AG09309 (cell line): ENCODE results near the gene FSD2.

Source experiments
- DNase-seq: peaks from one replicate; pipeline ENCODE4 v3.0.0-alpha.2; 2010; ENCODE audit warnings: low read depth
- H3K4me3 ChIP-seq: 2 replicates; pipeline ENCODE4 v1.5.1; 2011; ENCODE audit warnings: mild to moderate bottlenecking, low read depth, low read length, moderate library complexity; ENCODE audit not compliant: control insufficient read depth
- TF ChIP-seq, protein P1 (sequence below): IDR thresholded peaks from 2 replicates; pipeline ENCODE4 v1.5.1; 2011; ENCODE audit warnings: mild to moderate bottlenecking, low read depth, low read length, inconsistent platforms; ENCODE audit not compliant: insufficient read depth, control insufficient read depth; ENCODE audit errors: missing control alignments

FSD2 gene

DNA sequence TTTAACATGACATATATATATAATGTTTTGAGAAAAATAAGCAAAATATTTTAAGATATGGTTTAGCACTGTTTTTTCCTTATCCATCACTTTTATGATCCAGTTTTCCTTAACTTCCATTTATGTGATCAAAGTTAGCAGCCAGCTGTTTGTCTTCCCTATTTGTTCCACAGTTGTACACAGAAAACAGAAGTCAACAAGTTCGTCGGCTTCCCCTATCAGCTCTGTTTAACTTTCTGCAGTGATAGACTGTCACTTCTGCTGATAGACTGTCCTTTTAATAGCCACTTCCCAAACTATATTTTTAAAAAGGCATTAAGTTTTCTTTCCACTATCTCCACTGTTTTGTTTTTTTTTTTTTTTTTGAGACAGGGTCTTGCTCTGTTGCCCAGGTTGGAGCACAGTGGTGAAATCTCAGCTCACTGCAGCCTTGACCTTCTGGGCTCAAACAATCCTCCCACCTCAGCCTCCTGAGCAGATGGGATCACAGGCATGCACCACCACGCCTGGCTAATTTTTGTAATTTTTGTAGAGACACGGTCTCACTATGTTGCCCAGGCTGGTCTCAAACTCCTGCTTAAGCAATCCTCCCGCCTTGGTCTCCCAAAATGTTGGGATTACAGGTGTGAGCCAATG is 7.2 kb downstream of the FSD2 start:
- no peak for DNase-seq
- H3K4me3 ChIP-seq = no peak overlapping the region
- TF ChIP-seq, protein P1, sequence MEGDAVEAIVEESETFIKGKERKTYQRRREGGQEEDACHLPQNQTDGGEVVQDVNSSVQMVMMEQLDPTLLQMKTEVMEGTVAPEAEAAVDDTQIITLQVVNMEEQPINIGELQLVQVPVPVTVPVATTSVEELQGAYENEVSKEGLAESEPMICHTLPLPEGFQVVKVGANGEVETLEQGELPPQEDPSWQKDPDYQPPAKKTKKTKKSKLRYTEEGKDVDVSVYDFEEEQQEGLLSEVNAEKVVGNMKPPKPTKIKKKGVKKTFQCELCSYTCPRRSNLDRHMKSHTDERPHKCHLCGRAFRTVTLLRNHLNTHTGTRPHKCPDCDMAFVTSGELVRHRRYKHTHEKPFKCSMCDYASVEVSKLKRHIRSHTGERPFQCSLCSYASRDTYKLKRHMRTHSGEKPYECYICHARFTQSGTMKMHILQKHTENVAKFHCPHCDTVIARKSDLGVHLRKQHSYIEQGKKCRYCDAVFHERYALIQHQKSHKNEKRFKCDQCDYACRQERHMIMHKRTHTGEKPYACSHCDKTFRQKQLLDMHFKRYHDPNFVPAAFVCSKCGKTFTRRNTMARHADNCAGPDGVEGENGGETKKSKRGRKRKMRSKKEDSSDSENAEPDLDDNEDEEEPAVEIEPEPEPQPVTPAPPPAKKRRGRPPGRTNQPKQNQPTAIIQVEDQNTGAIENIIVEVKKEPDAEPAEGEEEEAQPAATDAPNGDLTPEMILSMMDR = no peak

DNA sequence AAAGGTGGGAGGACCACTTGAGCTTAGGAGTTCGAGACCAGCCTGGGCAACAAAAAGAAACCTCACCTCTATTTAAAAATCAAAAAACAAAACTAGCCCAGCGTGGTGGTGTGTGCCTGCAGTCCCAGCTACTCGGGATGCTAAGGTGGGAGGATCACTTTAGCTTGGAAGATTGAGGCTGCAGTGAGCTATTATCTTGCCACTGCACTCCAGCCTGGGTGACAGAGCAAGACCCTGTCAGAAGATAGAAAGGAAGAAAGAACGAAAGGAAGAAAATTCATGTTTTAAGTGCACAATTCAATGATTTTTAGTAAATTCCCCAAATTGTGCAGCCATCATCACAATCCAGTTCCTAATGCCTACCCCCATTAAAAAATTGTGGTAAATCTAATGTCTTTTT is 7.8 kb downstream of the FSD2 start:
- no peak overlapping the region for H3K4me3 ChIP-seq
- no peak for DNase-seq
- TF ChIP-seq, protein P1 = no peak

DNA sequence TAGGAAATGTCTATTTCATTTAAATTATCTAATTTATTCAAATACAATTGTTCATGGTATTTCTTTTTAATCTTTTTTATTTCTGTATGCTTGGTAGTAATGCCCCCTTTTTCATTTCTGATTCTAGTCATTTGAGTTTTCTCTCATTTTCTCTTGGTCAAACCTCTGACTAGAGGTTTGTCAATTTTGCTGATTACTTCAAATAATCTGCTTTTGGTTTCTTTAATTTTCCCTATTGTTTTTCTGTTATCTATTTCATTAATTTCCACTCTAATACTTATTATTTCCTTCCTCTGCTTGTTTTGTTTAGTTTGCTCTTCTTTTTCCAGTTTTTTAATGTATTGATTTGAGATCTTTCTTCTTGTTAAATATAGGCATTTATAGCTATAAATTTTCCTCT is 12.1 kb downstream of the FSD2 start:
- TF ChIP-seq, protein P1 = no peak
- no peak overlapping the region for H3K4me3 ChIP-seq
- no peak for DNase-seq

DNA sequence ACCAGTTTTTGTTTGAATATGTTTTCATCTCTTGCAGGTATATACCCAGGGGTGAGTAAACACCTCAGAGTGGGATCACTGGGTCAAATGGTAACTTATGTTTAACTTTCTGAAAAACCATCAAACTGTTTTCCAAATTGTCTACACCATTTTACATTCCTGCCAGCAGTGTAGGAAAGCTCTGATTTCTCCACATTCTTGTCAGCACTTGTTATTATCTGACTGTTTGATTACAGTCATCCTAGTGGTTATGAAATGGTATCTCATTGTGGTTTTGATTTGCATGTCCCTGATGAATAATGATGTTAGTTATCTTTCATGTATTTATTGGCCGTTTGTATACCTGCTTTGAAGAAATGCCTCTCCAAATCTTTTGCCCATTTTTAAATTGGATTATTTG is 13.8 kb downstream of the FSD2 start:
- no peak for DNase-seq
- TF ChIP-seq, protein P1 = no peak
- no peak overlapping the region for H3K4me3 ChIP-seq

DNA sequence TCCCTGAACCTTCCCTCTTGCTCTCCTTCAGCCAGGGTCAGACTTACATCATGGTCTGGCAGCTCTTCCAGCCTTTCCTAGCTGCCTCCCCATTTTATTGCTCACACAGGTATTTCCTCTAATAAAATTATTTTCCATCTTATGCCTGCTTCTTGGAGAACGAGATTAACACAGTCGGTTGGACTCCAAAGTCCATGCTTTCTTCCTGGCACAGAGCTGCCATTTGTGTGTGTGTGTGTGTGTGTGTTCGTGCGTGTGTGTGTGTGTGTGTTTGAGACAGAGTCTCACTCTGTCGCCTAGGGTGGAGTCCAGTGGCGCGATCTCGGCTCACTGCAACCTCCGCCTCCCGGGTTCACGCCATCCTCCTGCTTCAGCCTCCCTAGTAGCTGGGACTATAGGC is 15.5 kb downstream of the FSD2 start:
- TF ChIP-seq, protein P1 = no peak
- no peak for DNase-seq
- H3K4me3 ChIP-seq = no peak overlapping the region

DNA sequence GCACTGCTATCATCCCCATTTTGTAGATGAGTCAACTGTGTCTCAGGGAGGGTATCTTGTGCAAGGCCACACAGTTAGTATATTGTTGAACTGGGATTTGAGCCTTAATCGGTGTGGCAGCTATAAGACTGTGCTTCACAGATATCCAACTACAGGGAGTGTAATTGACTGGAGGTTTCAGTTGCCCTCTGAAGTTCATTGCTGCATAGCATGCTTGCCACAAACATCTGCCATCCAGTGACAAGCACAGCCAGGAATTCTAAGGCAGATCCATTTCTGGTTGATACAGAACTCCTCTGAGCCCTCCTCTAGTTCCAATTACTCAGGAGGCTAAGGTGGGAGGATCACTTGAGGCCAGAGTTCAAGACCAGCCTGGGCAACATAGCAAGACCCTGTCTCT is 16.4 kb downstream of the FSD2 start:
- TF ChIP-seq, protein P1 = no peak
- no peak for DNase-seq
- no peak overlapping the region for H3K4me3 ChIP-seq

DNA sequence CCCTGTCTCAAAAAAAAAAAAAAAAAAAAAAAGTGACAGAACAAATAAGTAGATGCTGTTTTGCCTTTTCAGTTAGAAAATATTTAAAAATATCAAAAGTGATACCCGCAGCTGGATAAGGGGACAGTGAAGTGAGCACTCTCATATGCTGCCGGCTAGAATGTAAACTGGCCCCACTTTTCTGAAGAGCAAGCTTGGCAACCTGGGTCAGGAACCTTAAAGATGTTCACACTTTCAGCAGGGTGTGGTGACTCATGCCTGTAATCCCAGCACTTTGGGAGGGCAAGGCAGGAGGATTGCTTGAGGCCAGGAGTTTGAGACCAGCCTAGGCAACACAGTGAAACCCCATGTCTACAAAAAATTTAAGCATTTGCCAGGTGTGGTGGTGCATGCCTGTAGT is 17.4 kb downstream of the FSD2 start:
- no peak overlapping the region for H3K4me3 ChIP-seq
- no peak for DNase-seq
- TF ChIP-seq, protein P1 = no peak
